OCI-LY3 (cell line): Measurements from ENCODE around the gene CCSER1.

ENCODE experiments used
- CTCF ChIP-seq: fragments of 200-600, 300-600 bp; sonication (generic); IDR thresholded peaks from 2 replicates; pipeline ENCODE4 v1.5.1; 2014; ENCODE audit warnings: antibody characterized with exemption, low read length, low read depth
- EZH2phosphoT487 ChIP-seq: fragments of 200-600 bp; shearing (Covaris generic); IDR thresholded peaks from 2 replicates; pipeline ENCODE4 v1.6.1; 2018; ENCODE audit warnings: antibody characterized with exemption, mixed run types, low read depth

DNA sequence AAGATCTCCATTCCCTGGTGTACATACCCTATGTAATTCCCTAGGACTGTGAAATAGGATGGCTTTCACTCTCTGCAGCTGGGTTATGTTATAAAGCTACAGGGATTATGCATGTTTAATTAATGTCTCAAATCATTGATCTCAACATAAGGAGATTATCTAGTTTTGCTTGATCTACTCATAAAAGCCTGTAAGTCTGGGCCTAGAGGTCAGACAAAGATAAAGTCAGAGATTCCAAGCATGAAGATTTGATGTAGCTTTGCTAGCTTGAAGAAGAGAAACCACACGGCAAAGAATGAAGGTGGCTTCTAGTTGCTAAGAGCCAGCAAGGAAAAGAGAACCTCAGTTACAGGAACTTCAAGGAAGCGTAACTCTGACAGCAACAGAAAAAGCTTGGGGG, 456.9 kb downstream of the CCSER1 start:
- no peak for TF ChIP-seq CTCF
- no peak for TF ChIP-seq EZH2phosphoT487
